HEK293T (cell line): ENCODE measurements around the gene YARS1.

Experiments used
- L3MBTL2 ChIP-seq: fragments of 450-650 bp; conservative IDR thresholded peaks from 2 replicates; pipeline ENCODE4 v1.6.1; 2016; ENCODE audit warnings: mild to moderate bottlenecking
- SUZ12 ChIP-seq: fragments of 450-650 bp; IDR thresholded peaks from 2 replicates; pipeline ENCODE4 v1.6.1; 2016; ENCODE audit warnings: mild to moderate bottlenecking
- ZNF384 ChIP-seq: fragments of 450-650 bp; IDR thresholded peaks from 2 replicates; pipeline ENCODE4 v1.6.1; 2016

DNA sequence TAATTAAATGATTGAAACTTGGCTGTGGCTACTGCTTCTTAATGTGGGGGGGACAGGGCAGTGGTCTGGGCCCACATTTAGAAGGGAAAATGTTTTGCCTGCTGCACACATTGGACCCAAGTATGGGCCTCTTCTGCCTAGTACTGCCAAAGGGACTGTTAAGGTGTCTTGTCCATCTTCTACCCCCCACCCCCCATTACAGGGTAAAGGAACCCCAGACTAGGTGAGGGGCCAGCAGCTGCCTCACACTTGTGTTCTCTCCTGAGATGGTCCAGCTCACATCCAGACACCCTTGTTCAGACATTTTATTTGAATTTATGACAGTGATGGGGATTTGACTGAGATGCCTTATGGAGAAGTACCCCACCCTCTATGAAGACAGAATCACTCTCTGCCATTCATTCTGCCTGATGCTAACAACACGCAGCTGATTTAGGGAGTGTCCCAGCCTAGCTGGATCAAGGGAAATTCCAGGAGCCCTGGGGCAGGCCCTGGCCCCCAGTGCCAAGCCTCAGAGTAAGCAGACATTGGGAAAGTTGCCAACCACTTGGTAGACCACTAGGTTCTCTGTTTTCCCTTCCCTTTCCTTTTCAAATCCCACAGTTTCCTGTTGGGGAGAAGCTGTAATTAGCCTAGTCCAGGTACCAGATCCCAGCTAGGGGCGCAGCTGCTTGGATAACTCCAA lies 42.1 kb downstream of the YARS1 start:
- TF ChIP-seq SUZ12 (no peak), ZNF384 (no peak), L3MBTL2 (no peak)
